Upper lobe of left lung (tissue), 4 donors: ENCODE measurements around the gene CACNA1A.

ENCODE experiments used
- CTCF ChIP-seq, 6 experiments: fragments of 450-650 bp in 4 of 6; fragments of 200-600 bp in 2 of 6; sonication (generic) in 2 of 6; IDR thresholded peaks; one replicate each; pipeline ENCODE4 v1.5.1; 2016 to 2019; ENCODE audit warnings: antibody characterized with exemption in 6 of 6
- POLR2A ChIP-seq, 4 donors: fragments of 450-650 bp; IDR thresholded peaks; one replicate each; pipeline ENCODE4 v1.5.1; 2016 to 2017; ENCODE audit warnings: antibody characterized with exemption in 4 of 4, mild to moderate bottlenecking in 2 of 4

GRCh38 chr19:13298565-13299481, 207.5 kb downstream of the CACNA1A start:
- no peak for TF ChIP-seq CTCF (IDR thresholded peaks at IDR 0.05)
- TF ChIP-seq POLR2A (IDR thresholded peaks at IDR 0.05): no peak
